ENCODE results near the gene OXSR1. TPM values are rescaled to one million over a fixed set of nuclear protein-coding genes. Genes with fewer than 3 reads are reported as not detected.
A peak's percentile ranks its signal among the peaks of the same experiment; 100 is the strongest.

OXSR1 gene
- polyA plus RNA-seq, 3 donors: 7.3 to 17.7 (median 11.0) TPM

DNA sequence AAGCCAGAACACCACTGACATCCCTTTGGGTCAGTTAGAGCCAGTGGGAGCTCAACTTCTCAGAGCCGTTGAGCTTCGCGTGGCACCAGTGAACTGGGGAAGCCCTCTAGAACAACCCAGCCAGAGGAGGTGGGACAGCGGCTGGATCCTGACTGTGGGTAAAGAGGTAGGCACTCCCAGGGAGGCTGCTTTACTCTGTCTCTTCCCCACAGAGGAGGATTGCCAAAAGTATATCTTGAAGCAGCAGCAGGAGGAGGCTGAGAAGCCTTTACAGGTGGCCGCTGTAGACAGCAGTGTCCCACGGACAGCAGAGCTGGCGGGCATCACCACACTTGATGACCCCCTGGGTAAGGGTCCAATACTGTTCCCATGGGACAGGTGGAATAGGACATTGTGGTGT is 25.7 kb upstream of the OXSR1 start:
- 83 to 91% (median 86%) methylated on average over 7 of the region's 7 CpGs for WGBS, 3 donors
- no peak overlapping the region for H3K27ac ChIP-seq (ENCODE audit: low read depth, low read length)

DNA sequence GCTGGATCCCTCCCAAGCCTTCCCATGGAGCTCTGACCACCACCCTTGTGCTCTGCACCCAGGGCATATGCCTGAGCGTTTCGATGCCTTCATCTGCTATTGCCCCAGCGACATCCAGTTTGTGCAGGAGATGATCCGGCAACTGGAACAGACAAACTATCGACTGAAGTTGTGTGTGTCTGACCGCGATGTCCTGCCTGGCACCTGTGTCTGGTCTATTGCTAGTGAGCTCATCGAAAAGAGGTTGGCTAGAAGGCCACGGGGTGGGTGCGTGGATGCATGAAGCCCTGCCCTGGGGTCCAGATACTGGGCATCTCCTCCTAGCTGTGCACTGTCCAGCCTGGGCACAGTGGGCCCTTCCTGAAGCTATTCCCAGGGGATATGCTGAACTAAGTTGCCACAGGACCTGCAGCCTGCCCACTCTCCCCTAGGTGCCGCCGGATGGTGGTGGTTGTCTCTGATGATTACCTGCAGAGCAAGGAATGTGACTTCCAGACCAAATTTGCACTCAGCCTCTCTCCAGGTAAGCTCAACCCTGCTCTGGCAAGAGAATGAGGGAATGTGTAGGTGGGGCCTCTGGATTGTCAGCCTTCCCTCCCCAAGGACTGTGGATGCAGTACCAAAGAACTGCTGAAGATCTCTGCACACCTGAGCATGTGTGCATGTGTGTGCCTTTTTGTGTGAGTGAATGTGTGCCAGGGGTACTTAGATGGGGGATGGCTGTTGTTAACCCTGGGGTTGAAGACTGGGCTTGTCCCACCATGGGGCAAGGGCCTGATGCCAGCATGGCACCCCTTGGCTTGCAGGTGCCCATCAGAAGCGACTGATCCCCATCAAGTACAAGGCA is 24.8 kb upstream of the OXSR1 start:
- WGBS, 3 donors: 95 to 96% (median 96%) methylated on average over 13 of the region's 13 CpGs

DNA sequence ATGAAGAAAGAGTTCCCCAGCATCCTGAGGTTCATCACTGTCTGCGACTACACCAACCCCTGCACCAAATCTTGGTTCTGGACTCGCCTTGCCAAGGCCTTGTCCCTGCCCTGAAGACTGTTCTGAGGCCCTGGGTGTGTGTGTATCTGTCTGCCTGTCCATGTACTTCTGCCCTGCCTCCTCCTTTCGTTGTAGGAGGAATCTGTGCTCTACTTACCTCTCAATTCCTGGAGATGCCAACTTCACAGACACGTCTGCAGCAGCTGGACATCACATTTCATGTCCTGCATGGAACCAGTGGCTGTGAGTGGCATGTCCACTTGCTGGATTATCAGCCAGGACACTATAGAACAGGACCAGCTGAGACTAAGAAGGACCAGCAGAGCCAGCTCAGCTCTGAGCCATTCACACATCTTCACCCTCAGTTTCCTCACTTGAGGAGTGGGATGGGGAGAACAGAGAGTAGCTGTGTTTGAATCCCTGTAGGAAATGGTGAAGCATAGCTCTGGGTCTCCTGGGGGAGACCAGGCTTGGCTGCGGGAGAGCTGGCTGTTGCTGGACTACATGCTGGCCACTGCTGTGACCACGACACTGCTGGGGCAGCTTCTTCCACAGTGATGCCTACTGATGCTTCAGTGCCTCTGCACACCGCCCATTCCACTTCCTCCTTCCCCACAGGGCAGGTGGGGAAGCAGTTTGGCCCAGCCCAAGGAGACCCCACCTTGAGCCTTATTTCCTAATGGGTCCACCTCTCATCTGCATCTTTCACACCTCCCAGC is 24.0 kb upstream of the OXSR1 start:
- H3K27ac ChIP-seq (ENCODE audit: low read depth, low read length): no peak overlapping the region
- WGBS, 3 donors: 93 to 94% (median 93%) methylated on average over 7 of the region's 7 CpGs

More for the DNA sequence above, 24.8 kb upstream of the OXSR1 start:
- no peak overlapping the region for H3K27ac ChIP-seq (ENCODE audit: low read depth, low read length)

DNA sequence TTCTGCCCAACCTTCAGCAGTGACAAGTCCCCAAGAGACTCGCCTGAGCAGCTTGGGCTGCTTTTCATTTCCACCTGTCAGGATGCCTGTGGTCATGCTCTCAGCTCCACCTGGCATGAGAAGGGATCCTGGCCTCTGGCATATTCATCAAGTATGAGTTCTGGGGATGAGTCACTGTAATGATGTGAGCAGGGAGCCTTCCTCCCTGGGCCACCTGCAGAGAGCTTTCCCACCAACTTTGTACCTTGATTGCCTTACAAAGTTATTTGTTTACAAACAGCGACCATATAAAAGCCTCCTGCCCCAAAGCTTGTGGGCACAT is 23.4 kb upstream of the OXSR1 start:
- H3K27ac ChIP-seq (ENCODE audit: low read depth, low read length): no peak overlapping the region

DNA sequence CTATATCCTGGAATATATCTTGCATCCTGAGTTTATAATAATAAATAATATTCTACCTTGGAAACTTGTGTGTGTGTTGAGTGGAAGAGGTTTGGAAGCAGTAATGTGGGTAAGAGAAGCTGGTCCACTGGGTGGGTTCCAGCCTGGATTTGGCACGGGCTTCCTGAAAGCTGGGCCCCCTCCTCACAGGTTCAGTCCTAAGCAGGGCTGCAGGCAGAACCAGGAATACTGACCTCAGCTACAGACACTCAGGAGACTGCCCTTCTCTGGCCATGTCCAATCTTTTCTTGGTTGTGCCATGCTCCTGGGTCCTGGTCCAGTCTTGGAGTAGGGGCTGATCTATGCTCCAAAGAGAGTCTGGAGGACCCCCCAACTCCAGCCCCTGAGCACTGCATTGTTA is 22.4 kb upstream of the OXSR1 start:
- 71 to 94% (median 88%) methylated on average over 1 of the region's 1 CpG for WGBS, 3 donors
- H3K27ac ChIP-seq (ENCODE audit: low read depth, low read length): no peak overlapping the region

More for the DNA sequence above, 23.4 kb upstream of the OXSR1 start:
- WGBS, 3 donors: 86 to 96% (median 95%) methylated on average over 2 of the region's 2 CpGs

DNA sequence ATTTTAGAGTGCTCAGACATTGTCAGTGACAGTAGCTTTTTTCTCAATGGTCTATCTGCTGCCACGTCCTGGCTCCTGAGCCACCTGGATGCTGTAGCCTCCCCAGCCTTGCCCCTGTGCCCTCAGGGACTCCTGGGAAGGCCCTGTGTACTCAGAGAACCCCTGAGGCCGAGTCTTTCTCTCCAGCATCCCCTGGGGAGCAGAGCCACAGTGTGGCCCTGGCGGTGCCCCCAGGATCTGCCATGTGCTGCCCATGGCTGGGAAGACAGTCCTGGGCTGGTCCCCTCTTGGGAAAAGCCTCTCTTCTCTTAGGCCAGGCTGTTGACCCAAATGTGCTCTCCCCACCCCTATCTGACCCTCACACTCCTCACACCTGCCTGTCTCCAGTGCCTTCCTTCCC is 21.8 kb upstream of the OXSR1 start:
- 54 to 82% (median 75%) methylated on average over 3 of the region's 3 CpGs for WGBS, 3 donors
- H3K27ac ChIP-seq (ENCODE audit: low read depth, low read length): no peak overlapping the region

DNA sequence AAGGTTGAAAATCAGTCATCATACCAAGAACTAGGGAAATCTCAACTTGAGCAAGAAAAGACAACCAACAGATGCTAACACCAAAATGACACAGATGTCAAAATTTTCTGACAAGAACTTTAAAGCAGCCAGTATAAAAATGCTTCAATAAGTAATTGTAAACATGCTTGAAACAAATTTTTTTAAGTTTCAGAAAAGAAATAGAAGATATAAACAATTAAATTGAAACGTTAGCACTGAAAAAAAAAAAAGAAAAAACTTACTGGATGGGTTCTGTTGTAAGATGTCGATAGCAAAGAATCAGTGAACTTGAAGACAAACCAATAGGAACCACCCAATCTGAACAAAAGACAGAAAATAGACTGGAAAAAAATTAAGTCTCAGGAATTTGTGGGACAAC is 18.8 kb upstream of the OXSR1 start:
- WGBS, 3 donors: 88 to 93% (median 90%) methylated on average over 2 of the region's 2 CpGs

DNA sequence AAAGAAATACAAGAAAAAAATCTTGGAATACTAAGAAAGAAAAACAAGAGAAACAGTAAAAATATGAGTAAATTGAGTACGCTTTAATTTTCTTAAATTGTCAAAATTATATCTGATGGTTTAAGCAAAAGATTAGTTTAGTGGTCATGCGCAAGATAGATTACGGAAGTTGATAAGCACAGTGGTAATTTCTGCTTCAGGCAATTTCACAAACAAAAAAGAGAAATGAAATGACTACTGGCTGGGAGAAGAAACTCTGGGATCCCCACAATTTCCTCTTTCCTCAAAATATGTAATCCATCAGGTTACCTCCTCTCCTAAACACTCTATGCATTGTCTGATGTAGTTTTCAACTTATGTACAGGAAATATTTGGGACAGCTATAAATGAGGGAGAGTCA is 17.9 kb upstream of the OXSR1 start:
- 56 to 90% (median 74%) methylated on average over 3 of the region's 3 CpGs for WGBS, 3 donors
- H3K27ac ChIP-seq (ENCODE audit: low read depth, low read length): no peak overlapping the region

More for the DNA sequence above, 18.8 kb upstream of the OXSR1 start:
- no peak overlapping the region for H3K27ac ChIP-seq (ENCODE audit: low read depth, low read length)

DNA sequence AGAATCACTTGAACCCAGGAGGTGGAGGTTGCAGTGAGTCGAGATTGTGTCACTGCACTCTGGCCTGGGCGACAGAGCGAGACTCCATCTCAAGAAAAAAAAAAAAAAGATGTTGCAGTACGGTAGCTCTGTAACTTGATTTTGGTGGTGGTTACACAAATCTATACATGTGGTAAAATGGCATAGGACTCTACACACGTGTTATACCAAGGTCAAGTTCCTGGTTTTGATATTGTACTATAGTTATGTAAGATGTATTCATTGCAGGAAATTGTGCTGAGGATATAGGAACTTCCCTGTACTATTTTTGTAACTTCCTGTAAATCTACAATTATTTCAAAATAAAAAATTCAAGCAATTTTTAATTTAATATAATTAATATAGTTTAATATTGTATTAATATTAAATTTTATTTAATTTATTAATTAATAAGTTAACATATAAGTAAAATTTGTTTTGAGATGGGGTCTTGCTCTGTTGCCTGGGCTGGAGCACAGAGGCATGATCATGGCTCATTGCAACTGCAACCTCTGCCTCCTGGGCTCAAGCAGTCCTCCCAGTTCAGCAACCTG is 16.9 kb upstream of the OXSR1 start:
- H3K27ac ChIP-seq (ENCODE audit: low read depth, low read length): no peak overlapping the region
- 48 to 81% (median 64%) methylated on average over 5 of the region's 5 CpGs for WGBS, 3 donors

DNA sequence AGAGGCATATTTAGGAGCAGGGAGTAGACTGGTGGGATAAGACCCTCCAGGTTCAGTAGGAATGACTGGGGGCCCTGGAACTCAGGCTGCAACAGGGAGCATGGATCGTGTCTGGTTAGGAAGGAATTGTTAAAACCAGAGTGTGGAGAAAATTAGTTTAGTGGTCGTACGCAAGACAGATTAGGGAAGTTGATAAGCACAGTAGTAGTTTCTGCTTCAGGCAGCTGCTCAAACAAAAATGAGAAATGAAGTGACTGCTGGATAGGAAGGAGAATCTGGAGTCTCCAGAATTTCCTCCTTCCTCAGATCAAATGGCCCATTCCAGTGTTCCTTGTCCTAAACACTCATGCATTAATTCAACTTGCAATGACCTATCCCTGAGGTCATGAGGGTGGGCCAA is 15.6 kb upstream of the OXSR1 start:
- WGBS, 3 donors: 30 to 53% (median 53%) methylated on average over 3 of the region's 3 CpGs
- no peak overlapping the region for H3K27ac ChIP-seq (ENCODE audit: low read depth, low read length)

DNA sequence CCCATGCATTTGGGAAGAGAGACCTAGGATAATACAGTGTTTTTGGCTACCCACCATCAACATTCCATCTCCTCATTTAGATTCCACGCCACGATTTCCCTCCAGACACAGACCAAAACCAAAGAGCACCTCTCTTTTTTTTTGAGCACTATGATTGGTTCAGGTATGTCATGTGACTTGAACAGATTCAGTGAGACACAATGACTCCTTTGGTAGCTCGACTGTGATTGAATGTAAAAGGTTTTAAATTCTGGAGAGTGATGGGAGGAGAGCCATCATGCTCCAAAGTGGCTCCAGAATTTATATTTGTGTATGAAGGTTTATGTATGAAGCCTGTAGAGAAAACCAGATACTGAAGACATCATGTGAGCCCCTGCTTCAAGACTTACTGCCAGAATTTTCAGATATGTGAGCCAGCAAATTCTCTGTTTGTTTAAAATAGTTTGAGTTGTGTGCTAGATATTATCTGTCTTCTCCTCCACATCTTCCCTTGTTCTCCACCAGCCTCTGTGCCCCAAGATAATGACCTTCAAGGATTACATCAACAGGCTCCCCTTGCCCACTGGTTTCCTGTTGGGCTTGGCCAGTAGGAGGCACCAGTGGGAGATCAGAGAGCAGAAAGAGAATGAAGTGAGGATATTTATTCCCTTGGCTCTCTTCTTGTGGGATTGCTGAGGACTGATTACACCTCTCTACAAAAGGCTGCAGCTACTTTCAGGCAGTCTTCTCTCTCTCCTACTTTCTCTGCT is 14.4 kb upstream of the OXSR1 start:
- H3K27ac ChIP-seq (ENCODE audit: low read depth, low read length): no peak overlapping the region
- 83 to 88% (median 84%) methylated on average over 3 of the region's 3 CpGs for WGBS, 3 donors

DNA sequence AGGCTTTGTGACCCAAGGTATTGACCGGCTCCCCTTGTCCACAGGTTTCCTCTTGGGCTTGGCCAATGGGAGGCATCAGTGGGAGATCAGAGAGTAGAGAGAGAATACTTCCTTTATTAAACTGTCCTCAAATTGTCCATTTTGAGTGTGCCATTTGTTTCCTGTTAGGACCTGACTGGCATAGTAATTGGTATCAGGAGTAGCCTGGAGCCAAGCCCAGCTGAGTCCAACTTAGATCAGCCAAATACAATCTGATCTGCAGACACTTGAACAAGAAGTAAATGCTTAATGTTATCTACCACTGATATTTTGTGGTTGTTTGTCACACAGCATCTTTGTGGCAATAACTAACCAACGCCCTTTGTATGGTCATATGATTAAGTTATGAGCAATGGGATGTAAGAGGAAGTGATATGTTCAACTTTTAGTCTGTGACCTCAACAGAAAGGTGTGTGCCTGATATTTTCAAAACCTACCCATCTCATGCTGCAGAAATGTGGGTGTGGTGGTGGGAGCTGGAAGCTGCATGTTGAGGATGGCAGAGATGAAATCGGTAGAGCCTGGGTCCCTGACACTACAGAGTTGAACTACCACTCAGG is 13.6 kb upstream of the OXSR1 start:
- peak overlapping the region; percentile 52 for H3K27ac ChIP-seq (ENCODE audit: low read depth, low read length)
- 80 to 92% (median 82%) methylated on average over 3 of the region's 3 CpGs for WGBS, 3 donors

DNA sequence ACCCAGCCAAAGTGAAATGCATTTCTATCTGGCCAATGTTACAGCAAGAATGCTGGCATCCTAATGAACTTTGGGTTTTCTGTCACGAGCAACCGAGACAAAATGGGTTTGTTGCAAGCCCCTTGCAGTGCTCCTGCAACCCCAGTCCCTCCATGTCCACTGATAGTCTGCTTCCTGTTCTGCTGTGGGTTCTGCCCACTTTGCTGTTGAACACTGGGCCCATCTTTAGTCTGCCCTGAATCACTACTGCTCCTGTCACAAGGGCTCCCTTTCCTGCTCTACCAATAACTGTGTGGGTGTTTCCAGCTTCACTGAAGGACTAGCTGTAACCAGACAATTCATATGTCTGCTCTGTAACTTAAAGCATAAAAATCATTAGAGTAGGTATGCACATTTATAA is 12.7 kb upstream of the OXSR1 start:
- no peak overlapping the region for H3K27ac ChIP-seq (ENCODE audit: low read depth, low read length)
- WGBS, 3 donors: 87 to 94% (median 92%) methylated on average over 2 of the region's 2 CpGs

DNA sequence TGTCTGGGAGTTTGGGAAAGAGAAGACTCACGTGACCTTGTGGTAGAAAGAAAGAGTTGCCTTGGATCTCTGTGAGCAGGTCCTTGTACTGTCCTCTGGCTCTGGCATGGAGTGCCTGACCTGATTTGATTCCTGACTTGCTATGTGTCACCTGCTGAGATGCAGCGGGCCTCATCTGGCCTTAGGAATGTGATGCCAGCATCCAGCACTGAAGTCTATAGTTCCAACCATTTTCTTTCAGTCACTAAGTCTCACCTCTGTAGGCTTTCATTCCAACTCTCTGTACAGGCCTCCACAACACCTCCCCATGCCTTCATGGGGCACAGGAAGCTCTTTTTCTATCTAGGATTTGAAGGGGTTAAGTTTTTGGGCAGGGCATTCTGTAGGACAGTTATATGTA is 12.1 kb upstream of the OXSR1 start:
- no peak overlapping the region for H3K27ac ChIP-seq (ENCODE audit: low read depth, low read length)
- WGBS, 3 donors: 92 to 100% (median 93%) methylated on average over 2 of the region's 2 CpGs

DNA sequence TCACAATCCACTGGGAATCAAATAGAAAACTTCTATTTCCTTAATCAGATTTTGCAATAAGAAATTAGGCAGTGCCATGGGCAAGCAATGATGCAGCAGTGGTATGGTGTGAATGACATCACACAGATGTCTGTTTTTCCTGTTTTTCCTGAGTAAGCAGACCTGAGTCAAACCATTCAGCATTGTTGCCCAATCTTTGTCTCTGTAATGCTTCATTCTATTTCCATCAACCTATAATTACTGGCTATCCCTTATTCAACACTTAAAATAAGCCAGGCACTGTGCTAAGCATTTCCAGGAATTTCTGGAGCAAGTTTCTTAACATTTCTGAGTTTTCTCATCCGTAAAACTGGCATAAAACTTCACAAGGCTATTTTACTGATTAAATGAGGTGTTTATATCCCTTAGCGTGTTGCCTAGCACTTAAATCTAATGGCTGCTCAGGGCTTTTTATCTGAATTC is 11.3 kb upstream of the OXSR1 start:
- WGBS, 3 donors: 70 to 86% (median 71%) methylated on average over 2 of the region's 2 CpGs

DNA sequence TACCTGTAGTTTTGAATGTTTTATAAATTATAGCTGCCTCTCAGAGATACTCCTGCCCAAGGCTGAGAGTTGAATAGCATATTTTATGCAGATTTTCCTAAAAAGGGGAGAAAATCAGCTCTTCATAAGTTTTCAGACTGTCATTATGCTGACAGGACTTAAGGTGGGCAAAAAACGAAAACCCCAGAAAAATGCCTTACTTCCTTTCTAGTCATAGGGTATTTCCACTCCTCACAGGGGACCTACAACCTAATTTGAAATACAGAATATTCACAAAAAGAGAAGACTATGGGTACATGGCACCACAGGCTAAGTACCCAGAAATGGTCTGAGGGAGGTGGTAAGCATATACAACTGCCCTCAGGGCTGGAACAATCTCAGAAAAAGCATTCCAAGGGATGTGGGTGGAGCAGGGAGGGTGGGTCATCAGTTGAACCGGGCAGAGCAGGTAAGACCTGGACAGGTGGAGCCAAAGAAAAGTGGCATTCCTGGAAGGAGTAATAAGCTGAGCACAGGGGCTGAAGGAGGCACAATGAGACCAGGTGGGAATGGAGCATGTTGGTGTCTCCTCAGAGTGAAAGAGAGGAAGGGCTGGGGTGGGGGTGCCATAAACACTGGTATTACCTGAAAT is 10.6 kb upstream of the OXSR1 start:
- H3K27ac ChIP-seq (ENCODE audit: low read depth, low read length): no peak overlapping the region
- WGBS, 3 donors: 62 to 70% (median 65%) methylated on average over 2 of the region's 2 CpGs

More for the DNA sequence above, 11.3 kb upstream of the OXSR1 start:
- no peak overlapping the region for H3K27ac ChIP-seq (ENCODE audit: low read depth, low read length)

DNA sequence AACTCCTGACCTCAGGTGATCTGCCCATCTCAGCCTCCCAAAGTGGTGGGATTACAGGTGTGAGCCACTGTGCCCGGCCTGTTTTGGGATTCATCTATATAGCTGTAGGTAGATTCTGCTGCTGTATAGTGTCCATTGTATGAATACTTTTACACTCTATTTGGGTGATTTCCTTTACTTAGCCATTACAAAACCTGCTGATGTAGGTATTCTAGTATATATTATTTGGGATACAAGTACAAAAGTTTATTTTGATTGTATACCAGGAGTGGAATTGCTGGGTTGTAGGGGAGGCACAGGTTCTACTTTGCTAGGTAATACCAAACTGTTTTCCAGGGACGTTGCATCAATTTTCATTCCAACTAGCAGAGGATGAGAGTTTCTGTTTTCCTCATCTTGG is 9.5 kb upstream of the OXSR1 start:
- no peak overlapping the region for H3K27ac ChIP-seq (ENCODE audit: low read depth, low read length)
- WGBS, 3 donors: 78 to 95% (median 91%) methylated on average over 2 of the region's 2 CpGs

DNA sequence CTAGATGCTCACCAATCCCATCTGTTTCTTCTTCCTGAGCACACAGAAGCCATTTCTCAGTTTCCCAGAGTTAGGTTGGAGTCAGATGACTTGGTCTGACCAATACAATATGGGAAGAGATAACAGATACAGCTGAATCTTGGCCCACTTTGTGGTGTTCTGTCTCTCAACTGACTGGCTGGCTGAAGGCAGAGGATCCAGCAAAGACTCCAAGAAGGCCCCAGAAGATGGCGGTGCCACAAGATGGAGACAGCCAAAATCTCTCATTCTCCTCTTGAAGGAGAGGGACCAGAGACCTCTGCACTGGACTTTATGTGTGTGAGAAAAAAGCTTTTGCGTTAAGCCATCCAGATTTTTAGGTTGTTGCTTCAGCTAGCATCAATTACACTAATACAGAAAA is 8.2 kb upstream of the OXSR1 start:
- WGBS, 3 donors: 95 to 100% (median 98%) methylated on average over 2 of the region's 2 CpGs

More for the DNA sequence above, 8.2 kb upstream of the OXSR1 start:
- no peak overlapping the region for H3K27ac ChIP-seq (ENCODE audit: low read depth, low read length)
